SJCRH30 (cell line): ENCODE results near the gene LAMC1. TPM values are rescaled to one million over a fixed set of nuclear protein-coding genes. Genes with fewer than 3 reads are reported as not detected.
A peak's percentile ranks its signal among the peaks of the same experiment; 100 is the strongest.
"Not testable (repeated sequence)": the region's sequence is repeated elsewhere in the genome, so short reads cannot be mapped to it uniquely, and the experiment has no call there.

Experiments used
- DNase-seq, 2 experiments: peaks; one replicate each; pipeline ENCODE4 v3.0.0-alpha.2; 2015 to 2020
- H3K27ac ChIP-seq: fragments of 250-450 bp; sonication (Bioruptor Pico); 2 replicates; pipeline ENCODE4 v1.5.1; 2020; ENCODE audit warnings: mild to moderate bottlenecking, moderate library complexity
- H3K27me3 ChIP-seq: fragments of 250-450 bp; sonication (Bioruptor Pico); 2 replicates; pipeline ENCODE4 v1.5.1; 2020; ENCODE audit warnings: mild to moderate bottlenecking, moderate library complexity
- H3K36me3 ChIP-seq: fragments of 250-450 bp; sonication (Bioruptor Pico); 2 replicates; pipeline ENCODE4 v1.5.1; 2020; ENCODE audit warnings: mild to moderate bottlenecking, moderate library complexity
- H3K4me1 ChIP-seq: fragments of 250-450 bp; sonication (Bioruptor Pico); 2 replicates; pipeline ENCODE4 v1.5.1; 2020; ENCODE audit warnings: mild to moderate bottlenecking, moderate library complexity
- H3K4me3 ChIP-seq: fragments of 250-450 bp; sonication (Bioruptor Pico); 2 replicates; pipeline ENCODE4 v1.5.1; 2020; ENCODE audit warnings: mild to moderate bottlenecking, moderate library complexity
- H3K9me3 ChIP-seq: fragments of 250-450 bp; sonication (Bioruptor Pico); replicated peaks from 2 replicates; pipeline ENCODE4 v1.5.1; 2020; ENCODE audit warnings: mild to moderate bottlenecking, moderate library complexity
- total RNA-seq: library from RNA; depleted of rRNA; stranded (reverse); fragments of >200 nt; shearing (Covaris generic); gene quantifications from 2 replicates; pipeline ENCODE4 v1.2.3, GENCODE V29; 2014

LAMC1 gene
- total RNA-seq, 1 experiment from 2014 or later = 122 TPM

GRCh38 chr1:183070923-183071618 lies 47.9 kb downstream of the LAMC1 start:
- no peaks in the 10 kb centered on the region; the same call in none of the 2 replicates for H3K36me3 ChIP-seq
- peak overlapping the region; percentile 80 for H3K27ac ChIP-seq
- no peaks in the 10 kb centered on the region for H3K9me3 ChIP-seq
- H3K27me3 ChIP-seq = no peaks in the 10 kb centered on the region
- H3K4me1 ChIP-seq = peaks cover 48% of the 10 kb centered on the region
- H3K4me3 ChIP-seq = no peak overlapping the region
- DNase-seq = peak; percentile 51 to 81

GRCh38 chr1:183072595-183072994 lies 49.4 kb downstream of the LAMC1 start:
- H3K9me3 ChIP-seq, H3K27ac ChIP-seq, H3K36me3 ChIP-seq, H3K4me3 ChIP-seq, DNase-seq, H3K27me3 ChIP-seq: not testable (repeated sequence)
- H3K4me1 ChIP-seq = peaks cover 55% of the 10 kb centered on the region

- H3K36me3 ChIP-seq = no peaks in the 10 kb centered on the region
- no peak for DNase-seq
- no peaks in the 10 kb centered on the region for H3K27me3 ChIP-seq
- no peaks in the 10 kb centered on the region for H3K9me3 ChIP-seq
- H3K27ac ChIP-seq = no peak overlapping the region
- H3K4me3 ChIP-seq = no peak overlapping the region
- H3K4me1 ChIP-seq = peaks cover 55% of the 10 kb centered on the region
Measured at GRCh38 chr1:183073320-183073719, 50.1 kb downstream of the LAMC1 start.

GRCh38 chr1:183074215-183074614 lies 51.0 kb downstream of the LAMC1 start:
- Histone ChIP-seq H3K27ac (no peak overlapping the region), H3K4me3 (no peak overlapping the region), H3K36me3 (no peaks in the 10 kb centered on the region), H3K9me3 (no peaks in the 10 kb centered on the region), H3K4me1 (peaks cover 55% of the 10 kb centered on the region), H3K27me3 (no peaks in the 10 kb centered on the region)
- DNase-seq = no peak

- peak in 1 of 2 experiments; percentile 60 for DNase-seq
- H3K4me3 ChIP-seq = no peak overlapping the region
- no peaks in the 10 kb centered on the region for H3K9me3 ChIP-seq
- no peaks in the 10 kb centered on the region for H3K36me3 ChIP-seq
- H3K4me1 ChIP-seq = peaks cover 41% of the 10 kb centered on the region
- H3K27me3 ChIP-seq = no peaks in the 10 kb centered on the region
- peak overlapping the region; percentile 25 for H3K27ac ChIP-seq
Measured at GRCh38 chr1:183075861-183076260, 52.6 kb downstream of the LAMC1 start.

GRCh38 chr1:183077097-183077496 lies 53.9 kb downstream of the LAMC1 start:
- no peak overlapping the region for H3K27ac ChIP-seq
- peaks cover 30% of the 10 kb centered on the region for H3K4me1 ChIP-seq
- H3K36me3 ChIP-seq = no peaks in the 10 kb centered on the region
- H3K9me3 ChIP-seq = no peaks in the 10 kb centered on the region
- H3K27me3 ChIP-seq = no peaks in the 10 kb centered on the region
- no peak overlapping the region for H3K4me3 ChIP-seq
- DNase-seq = no peak

- DNase-seq = no peak
- no peak overlapping the region for H3K4me3 ChIP-seq
- H3K27ac ChIP-seq = no peak overlapping the region
- H3K9me3 ChIP-seq = no peaks in the 10 kb centered on the region
- no peaks in the 10 kb centered on the region for H3K36me3 ChIP-seq
- H3K27me3 ChIP-seq = no peaks in the 10 kb centered on the region
- H3K4me1 ChIP-seq = peaks cover 17% of the 10 kb centered on the region
Measured at GRCh38 chr1:183079712-183080388, 56.6 kb downstream of the LAMC1 start.

GRCh38 chr1:183080406-183080805 lies 57.2 kb downstream of the LAMC1 start:
- DNase-seq = no peak
- Histone ChIP-seq H3K27me3 (no peaks in the 10 kb centered on the region), H3K4me3 (no peak overlapping the region), H3K9me3 (no peaks in the 10 kb centered on the region), H3K4me1 (peaks cover 14% of the 10 kb centered on the region), H3K27ac (no peak overlapping the region), H3K36me3 (no peaks in the 10 kb centered on the region)

GRCh38 chr1:183081402-183082120 lies 58.3 kb downstream of the LAMC1 start:
- Histone ChIP-seq H3K27me3 (no peaks in the 10 kb centered on the region), H3K27ac (no peak overlapping the region), H3K4me1 (peaks cover 2% of the 10 kb centered on the region), H3K4me3 (no peak overlapping the region), H3K36me3 (no peaks in the 10 kb centered on the region), H3K9me3 (no peaks in the 10 kb centered on the region)
- no peak for DNase-seq

- no peaks in the 10 kb centered on the region for H3K9me3 ChIP-seq
- H3K27ac ChIP-seq = no peak overlapping the region
Measured at GRCh38 chr1:183082650-183083049, 59.4 kb downstream of the LAMC1 start.

GRCh38 chr1:183087001-183087400 lies 63.8 kb downstream of the LAMC1 start:
- Histone ChIP-seq H3K27ac (no peak overlapping the region), H3K36me3 (no peaks in the 10 kb centered on the region), H3K4me3 (no peak overlapping the region), H3K27me3 (no peaks in the 10 kb centered on the region), H3K9me3 (no peaks in the 10 kb centered on the region), H3K4me1 (peaks cover 7% of the 10 kb centered on the region)
- no peak for DNase-seq

More at GRCh38 chr1:183082650-183083049, 59.4 kb downstream of the LAMC1 start:
- Histone ChIP-seq H3K4me1 (no peaks in the 10 kb centered on the region), H3K4me3 (no peak overlapping the region), H3K36me3 (no peaks in the 10 kb centered on the region), H3K27me3 (no peaks in the 10 kb centered on the region)
- no peak for DNase-seq

GRCh38 chr1:183089025-183089639 lies 65.9 kb downstream of the LAMC1 start:
- peaks cover 7% of the 10 kb centered on the region for H3K4me1 ChIP-seq
- no peak overlapping the region for H3K27ac ChIP-seq
- H3K9me3 ChIP-seq = no peaks in the 10 kb centered on the region
- no peak overlapping the region for H3K4me3 ChIP-seq
- no peak for DNase-seq
- no peaks in the 10 kb centered on the region for H3K27me3 ChIP-seq
- H3K36me3 ChIP-seq = no peaks in the 10 kb centered on the region

GRCh38 chr1:183090391-183091006 lies 67.3 kb downstream of the LAMC1 start:
- H3K4me3 ChIP-seq = no peak overlapping the region
- H3K36me3 ChIP-seq = no peaks in the 10 kb centered on the region
- H3K27me3 ChIP-seq = no peaks in the 10 kb centered on the region
- DNase-seq = peak; percentile 14 to 59
- no peaks in the 10 kb centered on the region for H3K9me3 ChIP-seq
- H3K4me1 ChIP-seq = peaks cover 7% of the 10 kb centered on the region
- H3K27ac ChIP-seq = no peak overlapping the region

GRCh38 chr1:183091181-183091580 lies 68.0 kb downstream of the LAMC1 start:
- H3K36me3 ChIP-seq = no peaks in the 10 kb centered on the region
- H3K4me3 ChIP-seq = no peak overlapping the region
- no peak overlapping the region for H3K27ac ChIP-seq
- H3K9me3 ChIP-seq = no peaks in the 10 kb centered on the region
- no peaks in the 10 kb centered on the region for H3K27me3 ChIP-seq
- peaks cover 7% of the 10 kb centered on the region for H3K4me1 ChIP-seq
- DNase-seq = no peak
